Epithelial cell of prostate (primary cell): Measurements from ENCODE around the gene NDST3.
A peak's percentile ranks its signal among the peaks of the same experiment; 100 is the strongest.

ENCODE experiments used
- DNase-seq: peaks from one replicate; pipeline ENCODE4 v3.0.0-alpha.2; 2011; ENCODE audit warnings: low read depth, low spot score
- H3K27ac ChIP-seq: fragments of 450-650 bp; 2 replicates; pipeline ENCODE4 v1.5.1; 2017; ENCODE audit warnings: mild to moderate bottlenecking

NDST3 gene

DNA sequence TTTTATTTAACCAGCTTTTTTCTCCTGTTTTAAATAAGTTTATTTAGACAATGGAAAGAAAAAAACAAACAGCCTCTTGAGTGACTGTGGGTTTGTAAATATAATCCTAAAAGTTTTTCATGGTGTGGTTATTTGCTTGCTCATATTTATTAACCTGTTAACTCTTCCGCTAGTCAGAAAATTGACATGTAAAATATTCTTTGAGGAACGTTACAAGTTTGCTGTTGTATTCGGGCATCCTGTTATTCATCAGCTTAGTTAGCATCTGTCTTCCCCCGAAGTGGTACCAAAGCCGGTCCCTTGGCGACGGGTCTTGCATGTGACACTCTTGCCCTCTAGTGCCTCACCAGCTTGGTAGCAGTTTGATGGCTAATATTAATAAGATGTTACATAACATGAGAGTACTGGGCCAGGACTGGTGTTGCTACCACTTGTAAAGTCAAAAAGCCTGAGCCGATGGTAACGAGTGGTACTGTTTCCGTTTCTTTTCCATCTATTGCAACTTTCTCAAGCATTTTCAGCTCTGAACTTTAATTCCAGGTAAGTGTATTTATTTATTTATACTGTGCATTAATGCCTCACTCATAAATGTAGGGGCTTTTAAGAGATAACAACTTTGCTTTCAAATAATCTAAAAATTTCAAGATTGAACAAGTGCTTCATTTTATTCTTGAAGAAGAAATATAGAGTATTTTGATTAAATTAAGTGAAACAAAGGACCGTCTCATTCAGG is at the start of gene NDST3:
Gene NDST3, plus strand, starts transcription at position 434 of the 733 bp plus-strand sequence. CDS start 19,425 bp downstream, outside the sequence.
- peak; percentile 43 for DNase-seq
- no peak within 1 kb of the TSS for H3K27ac ChIP-seq

DNA sequence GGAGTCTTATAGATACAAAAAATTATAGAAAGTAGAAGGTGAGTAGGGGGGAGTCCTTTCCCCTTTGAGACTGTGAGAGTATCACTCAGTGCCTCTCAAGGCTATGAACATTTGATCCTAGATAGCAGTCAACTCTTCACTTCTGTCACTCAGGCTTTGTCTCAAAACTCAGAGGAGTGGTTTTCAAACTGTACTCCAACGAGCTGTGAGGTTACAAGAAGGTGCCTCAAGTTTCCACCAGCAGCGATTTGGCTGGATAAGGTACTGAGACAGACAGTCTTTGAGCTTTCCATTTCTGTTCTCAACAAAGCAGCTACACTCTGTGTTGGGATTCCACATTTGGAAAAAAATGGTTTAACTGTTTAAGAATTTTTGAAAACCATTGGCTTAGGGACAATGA is 48.0 kb upstream of the NDST3 start:
- DNase-seq: no peak
- no peak overlapping the region for H3K27ac ChIP-seq

DNA sequence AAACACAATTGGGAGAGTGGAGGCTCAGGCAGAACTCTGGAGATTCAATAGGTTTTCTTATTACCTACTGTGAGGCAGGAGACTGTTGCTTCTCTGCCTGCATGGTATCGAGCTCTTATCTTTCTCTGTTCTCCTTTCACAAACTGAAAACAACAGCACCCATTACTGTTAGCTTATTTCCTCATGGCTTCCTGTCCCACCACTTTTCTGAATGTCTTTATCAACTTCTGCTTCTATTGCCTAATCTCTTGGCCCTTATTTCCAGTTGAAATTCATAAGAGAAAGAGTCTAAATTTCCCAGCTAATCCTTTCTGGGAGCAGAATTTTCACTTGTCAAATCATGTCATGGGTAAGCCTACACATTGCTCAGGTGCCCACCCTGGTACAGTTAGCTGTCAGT is 46.8 kb upstream of the NDST3 start:
- no peak for DNase-seq
- H3K27ac ChIP-seq: no peak overlapping the region

GRCh38 chr4:117996891-117997290 is 37.4 kb upstream of the NDST3 start:
- H3K27ac ChIP-seq: no peak overlapping the region
- no peak for DNase-seq

GRCh38 chr4:118004088-118004487 is 30.2 kb upstream of the NDST3 start:
- no peak overlapping the region for H3K27ac ChIP-seq
- no peak for DNase-seq

- DNase-seq: no peak
- H3K27ac ChIP-seq: no peak overlapping the region
These were observed 28.4 kb upstream of the NDST3 start for GRCh38 chr4:118005883-118006282.

GRCh38 chr4:118012142-118012541 is 22.1 kb upstream of the NDST3 start:
- no peak overlapping the region for H3K27ac ChIP-seq
- DNase-seq: no peak

DNA sequence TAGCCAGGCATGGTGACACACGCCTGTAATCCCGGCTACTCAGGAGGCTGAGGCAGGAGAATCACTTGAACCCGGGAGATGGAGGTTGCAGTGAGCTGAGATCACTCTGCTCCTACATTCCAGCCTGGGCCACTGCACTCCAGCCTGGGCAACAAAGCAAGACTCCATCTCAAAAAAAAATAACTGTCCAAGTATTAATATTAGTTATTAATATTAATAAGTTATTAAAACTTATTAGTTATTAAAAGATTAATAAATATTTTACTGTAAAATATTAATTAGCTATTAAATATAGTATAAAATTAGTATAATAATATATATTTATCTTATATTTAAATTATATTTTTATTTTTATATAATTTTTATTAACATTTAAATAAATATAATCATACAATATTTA is 19.5 kb upstream of the NDST3 start:
- no peak for DNase-seq
- H3K27ac ChIP-seq: no peak overlapping the region

DNA sequence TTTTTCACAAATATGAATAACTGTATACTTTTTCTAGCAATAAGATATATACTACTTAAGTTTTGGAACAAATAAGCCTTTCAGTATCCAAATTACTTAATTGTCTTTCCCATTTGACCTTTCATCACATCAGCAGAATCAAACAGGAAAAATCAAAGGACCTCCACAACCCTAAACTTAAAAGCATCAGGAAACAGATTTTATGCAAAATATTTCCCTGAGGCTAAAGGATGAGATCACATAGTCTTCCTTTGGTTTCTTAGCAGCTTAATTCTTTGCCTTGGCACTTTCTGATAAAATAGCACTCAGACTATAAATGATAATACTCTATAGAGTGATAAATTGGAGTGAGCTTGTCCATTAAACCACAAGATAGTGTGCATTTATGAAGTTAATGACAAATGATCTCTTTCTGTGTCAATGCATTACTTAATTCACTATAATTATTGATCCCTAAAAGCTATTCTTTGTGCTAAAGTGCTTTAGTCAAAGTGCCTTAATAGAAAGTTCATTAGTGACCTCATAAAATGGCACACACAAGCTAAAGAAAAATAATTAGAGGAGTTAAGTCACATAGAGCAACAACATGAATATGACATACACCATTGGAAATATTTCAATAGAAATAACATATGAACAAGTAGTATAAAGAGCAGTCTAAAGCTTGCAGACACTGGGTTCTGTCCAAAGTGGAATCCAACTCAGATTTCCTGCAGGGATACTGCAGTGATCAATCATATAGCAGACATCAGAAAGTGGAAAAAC is 15.7 kb upstream of the NDST3 start:
- no peak overlapping the region for H3K27ac ChIP-seq

DNA sequence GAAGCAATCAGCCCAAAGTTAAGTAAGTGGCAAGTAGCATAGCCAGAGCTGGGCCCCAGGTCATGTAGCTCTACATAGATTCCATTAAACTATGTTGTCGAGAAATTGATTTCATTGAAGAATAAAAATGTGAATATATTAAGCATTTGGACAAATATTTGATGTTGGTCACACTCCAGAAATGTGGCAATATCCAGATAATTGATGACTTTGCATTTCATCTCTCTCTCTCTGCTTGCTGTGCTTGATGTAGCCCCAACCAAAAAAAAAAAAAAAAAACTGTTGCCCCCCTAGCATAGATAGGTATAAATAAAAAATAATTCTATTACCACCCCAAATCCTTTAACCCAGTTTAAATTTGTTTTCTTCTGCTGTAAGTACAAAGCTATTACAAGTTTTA is 7.5 kb upstream of the NDST3 start:
- no peak overlapping the region for H3K27ac ChIP-seq
- DNase-seq: no peak

More for the DNA sequence above, 15.7 kb upstream of the NDST3 start:
- no peak for DNase-seq

GRCh38 chr4:118029224-118029623 is 5.1 kb upstream of the NDST3 start:
- H3K27ac ChIP-seq: no peak overlapping the region
- no peak for DNase-seq

- H3K27ac ChIP-seq: no peak overlapping the region
- DNase-seq: no peak
These were observed 1.6 kb upstream of the NDST3 start for GRCh38 chr4:118032691-118033090.

GRCh38 chr4:118033148-118034052 is 886 bp upstream of the NDST3 start:
- no peak for DNase-seq
- H3K27ac ChIP-seq: no peak overlapping the region

DNA sequence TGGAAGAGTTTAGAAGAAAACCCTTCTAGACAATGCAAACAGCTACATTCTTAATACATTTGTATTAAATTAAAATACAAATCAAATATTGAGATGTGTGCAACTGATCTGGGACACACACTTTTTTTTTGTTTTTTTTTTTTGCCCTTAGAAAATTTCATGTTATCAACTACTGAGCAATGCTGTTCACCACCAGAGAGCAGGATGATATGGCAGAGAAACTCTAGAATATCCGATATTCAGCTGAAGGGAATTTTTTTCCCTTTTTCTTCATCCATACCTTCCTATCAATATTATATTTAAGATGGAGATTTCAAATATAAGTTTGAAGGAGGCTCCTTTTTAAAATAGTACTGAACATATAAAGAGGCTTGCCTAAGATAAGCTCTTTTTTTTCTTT is 1.0 kb downstream of the NDST3 start:
- no peak for DNase-seq
- no peak overlapping the region for H3K27ac ChIP-seq

DNA sequence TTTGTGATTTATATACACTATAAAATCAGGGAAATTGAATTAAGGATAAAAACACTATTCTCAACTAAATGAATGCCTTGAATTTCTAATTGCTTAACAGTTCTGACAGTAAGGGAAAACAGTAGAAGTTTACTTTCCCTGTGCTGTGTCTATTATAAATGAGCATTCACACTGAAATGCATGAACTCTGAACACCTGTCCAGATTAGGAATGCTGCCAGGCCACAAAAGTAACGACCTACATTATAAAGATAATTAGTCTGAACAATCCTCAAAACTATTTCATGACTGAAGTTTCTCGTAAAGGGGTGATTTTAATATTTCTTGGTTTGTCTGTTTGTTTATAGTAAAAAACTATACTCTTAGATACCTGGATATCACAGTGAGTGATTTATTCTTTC is 2.0 kb downstream of the NDST3 start:
- no peak for DNase-seq
- no peak overlapping the region for H3K27ac ChIP-seq

GRCh38 chr4:118037955-118038354 is 3.7 kb downstream of the NDST3 start:
- H3K27ac ChIP-seq: no peak overlapping the region
- DNase-seq: no peak

DNA sequence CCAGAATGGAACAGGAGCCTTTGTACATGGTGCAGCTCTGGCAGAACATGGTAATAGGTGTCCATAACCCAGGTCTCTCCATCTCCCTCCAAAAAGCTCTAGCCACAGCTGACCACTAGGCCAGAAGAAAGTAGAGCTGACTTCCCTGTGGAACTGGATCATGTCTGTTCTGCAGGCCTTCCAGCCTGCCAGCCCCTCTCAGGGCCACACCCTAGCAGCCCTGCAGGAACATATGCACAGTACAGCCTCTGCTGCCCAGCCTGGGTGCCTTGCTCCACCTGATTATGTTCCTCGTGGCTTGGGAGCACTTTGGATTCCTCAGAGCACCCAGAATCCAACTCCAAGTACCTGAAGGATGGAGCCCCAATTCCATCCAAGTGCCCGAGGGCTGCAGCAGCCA is 12.0 kb downstream of the NDST3 start:
- DNase-seq: no peak

GRCh38 chr4:118047043-118047442 is 12.8 kb downstream of the NDST3 start:
- H3K27ac ChIP-seq: no peak overlapping the region
- no peak for DNase-seq

More for the DNA sequence above, 12.0 kb downstream of the NDST3 start:
- no peak overlapping the region for H3K27ac ChIP-seq

DNA sequence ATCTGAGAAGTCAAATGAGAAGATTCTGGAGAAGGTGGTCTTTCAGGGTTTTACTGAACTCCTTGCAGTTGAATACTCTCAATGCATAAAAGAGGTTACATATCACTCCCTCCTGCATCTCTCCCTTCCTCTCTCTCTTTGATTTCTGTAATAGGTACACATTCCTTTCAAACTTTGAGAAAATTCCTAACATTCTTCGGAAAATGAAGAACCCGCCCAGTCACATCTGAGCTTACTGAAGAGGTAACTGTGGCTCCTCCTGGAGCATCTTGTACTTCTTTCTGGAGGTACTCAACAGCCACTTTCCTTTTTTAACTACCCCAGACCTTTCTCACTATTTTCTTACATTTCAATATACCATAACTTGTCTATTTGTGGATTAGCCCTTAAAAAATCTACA is 24.7 kb downstream of the NDST3 start:
- DNase-seq: no peak
- H3K27ac ChIP-seq: no peak overlapping the region

- no peak for DNase-seq
- H3K27ac ChIP-seq: no peak overlapping the region
These were observed 25.1 kb downstream of the NDST3 start for GRCh38 chr4:118059397-118059796.
